GM13976 (cell line): ENCODE data around the gene KCNH2.

Experiments
- DNase-seq: peaks from one replicate; pipeline ENCODE4 v3.0.0; 2012; ENCODE audit warnings: low spot score
- in situ Hi-C: fragments of 300-500 bp; cut with MboI; formaldehyde crosslinking; loops from one replicate; pipeline ENCODE4 v1.12.0; 2022; ENCODE audit warnings: low sequenced_read_pairs, mixed read lengths, inconsistent platforms; ENCODE audit not compliant: unreplicated experiment
- TF ChIP-seq, protein P1 (sequence below): IDR thresholded peaks from 2 replicates; pipeline ENCODE4 v1.5.1; 2012; ENCODE audit warnings: borderline replicate concordance, mild to moderate bottlenecking; ENCODE audit not compliant: insufficient read depth; ENCODE audit errors: extremely low read depth, missing control alignments, control extremely low read depth

Gene KCNH2

DNA sequence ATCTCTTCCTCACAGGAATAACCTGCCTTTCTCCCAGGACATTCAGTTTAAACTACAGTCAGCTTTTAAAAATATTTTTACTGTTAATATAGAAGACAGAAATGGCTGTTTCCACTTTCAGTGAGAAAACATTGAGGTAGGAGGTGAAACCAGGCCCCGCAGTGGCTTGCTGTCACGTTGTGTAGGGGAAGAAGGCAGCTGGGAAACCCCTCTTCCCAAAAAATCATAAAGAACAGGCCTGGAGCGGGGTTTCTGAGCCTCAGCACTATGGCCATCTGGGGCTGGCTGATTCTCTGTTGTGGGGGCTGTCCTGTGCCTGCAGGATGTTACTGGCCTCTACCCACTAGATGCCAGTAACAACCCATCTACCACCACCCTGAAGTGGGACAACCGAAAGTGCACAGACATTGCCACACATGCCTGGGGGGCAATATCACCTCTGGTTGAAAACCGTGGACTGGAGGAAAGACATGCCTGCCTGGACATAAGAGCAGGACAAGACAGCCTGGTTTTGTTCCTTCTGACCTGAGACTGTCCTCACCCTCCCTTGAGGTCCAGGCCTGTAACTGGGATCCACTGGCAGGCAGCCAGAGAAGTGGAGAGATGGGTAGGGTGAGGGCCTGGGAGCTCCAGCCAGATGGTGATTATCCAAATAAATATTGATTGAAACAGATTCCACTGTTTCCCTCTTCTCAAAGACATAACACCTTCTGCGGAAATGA is 43.9 kb downstream of the KCNH2 start:
- in situ Hi-C loops = no loop called here
- no peak for DNase-seq
- TF ChIP-seq, protein P1, sequence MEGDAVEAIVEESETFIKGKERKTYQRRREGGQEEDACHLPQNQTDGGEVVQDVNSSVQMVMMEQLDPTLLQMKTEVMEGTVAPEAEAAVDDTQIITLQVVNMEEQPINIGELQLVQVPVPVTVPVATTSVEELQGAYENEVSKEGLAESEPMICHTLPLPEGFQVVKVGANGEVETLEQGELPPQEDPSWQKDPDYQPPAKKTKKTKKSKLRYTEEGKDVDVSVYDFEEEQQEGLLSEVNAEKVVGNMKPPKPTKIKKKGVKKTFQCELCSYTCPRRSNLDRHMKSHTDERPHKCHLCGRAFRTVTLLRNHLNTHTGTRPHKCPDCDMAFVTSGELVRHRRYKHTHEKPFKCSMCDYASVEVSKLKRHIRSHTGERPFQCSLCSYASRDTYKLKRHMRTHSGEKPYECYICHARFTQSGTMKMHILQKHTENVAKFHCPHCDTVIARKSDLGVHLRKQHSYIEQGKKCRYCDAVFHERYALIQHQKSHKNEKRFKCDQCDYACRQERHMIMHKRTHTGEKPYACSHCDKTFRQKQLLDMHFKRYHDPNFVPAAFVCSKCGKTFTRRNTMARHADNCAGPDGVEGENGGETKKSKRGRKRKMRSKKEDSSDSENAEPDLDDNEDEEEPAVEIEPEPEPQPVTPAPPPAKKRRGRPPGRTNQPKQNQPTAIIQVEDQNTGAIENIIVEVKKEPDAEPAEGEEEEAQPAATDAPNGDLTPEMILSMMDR = no peak

DNA sequence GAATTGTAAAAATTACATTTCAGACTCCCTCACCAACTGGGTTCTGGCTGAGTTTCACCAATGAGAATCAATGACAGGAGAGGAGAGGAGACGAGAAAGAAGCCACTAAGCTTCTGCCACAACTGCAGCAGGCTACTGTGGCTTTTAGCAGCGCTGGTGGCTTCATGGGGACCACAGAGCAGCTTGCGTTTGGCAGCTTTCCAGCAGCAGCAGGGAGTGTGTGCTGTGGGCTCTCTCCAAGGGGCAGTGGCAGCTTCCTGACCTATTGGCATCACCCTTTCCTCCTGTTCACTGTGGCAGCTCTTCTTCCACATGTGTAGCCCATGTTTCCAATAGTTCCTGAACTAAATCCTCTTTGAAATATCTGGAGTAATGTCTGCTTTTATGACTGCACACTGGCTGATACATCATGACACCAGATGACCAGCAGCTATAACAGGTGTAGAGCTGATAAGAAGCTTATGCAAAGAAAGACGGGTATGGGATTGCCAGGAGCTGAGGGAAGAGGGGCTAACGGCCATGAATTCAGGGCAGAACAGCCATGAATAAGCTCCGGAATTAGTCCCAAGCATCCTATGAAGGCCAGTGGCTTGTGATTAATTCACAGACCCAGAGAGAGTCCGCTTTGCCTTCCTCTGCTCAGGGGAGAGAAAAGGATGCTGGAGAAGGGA is 46.8 kb downstream of the KCNH2 start:
- TF ChIP-seq, protein P1 = no peak
- in situ Hi-C loops = no loop called here
- no peak for DNase-seq

DNA sequence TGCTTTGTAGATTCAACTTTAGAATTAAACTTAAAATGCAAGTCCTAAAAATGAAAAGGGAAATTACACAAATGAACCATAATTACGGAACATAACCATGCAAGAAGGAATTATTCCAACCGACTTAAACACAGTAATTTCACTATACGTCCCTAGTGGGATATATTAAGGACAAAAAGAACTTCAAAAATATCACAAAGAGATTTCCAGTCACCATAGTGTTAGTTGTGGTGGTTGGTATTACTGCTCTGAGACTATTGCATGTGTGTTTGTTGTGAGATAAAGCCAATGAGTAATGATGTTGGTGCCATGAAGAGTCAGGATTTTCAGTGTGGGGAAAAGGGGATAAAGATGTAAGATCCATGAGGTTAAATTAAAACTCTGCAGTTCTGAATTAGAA is 49.6 kb downstream of the KCNH2 start:
- in situ Hi-C loops = no loop called here
- TF ChIP-seq, protein P1 = no peak
- DNase-seq = no peak

DNA sequence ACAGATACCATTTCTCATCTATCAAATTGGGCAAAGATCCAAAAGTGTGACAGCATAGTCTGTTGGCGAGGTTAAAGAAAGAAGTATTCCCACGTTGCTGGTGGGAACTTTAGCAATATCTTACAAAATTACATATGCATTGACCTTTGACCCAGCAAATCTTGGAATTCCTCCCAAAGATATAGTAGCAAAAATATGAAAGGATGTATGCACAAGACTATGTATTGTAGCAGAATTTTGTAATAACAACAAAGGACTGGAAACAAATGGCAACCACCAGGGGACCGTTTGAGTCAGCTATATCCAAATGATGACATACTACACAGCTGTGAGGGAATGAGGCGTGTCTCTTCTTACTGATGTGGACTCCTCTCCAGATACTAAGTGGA is 50.2 kb downstream of the KCNH2 start:
- in situ Hi-C loops = no loop called here
- TF ChIP-seq, protein P1 = no peak
- DNase-seq = no peak

DNA sequence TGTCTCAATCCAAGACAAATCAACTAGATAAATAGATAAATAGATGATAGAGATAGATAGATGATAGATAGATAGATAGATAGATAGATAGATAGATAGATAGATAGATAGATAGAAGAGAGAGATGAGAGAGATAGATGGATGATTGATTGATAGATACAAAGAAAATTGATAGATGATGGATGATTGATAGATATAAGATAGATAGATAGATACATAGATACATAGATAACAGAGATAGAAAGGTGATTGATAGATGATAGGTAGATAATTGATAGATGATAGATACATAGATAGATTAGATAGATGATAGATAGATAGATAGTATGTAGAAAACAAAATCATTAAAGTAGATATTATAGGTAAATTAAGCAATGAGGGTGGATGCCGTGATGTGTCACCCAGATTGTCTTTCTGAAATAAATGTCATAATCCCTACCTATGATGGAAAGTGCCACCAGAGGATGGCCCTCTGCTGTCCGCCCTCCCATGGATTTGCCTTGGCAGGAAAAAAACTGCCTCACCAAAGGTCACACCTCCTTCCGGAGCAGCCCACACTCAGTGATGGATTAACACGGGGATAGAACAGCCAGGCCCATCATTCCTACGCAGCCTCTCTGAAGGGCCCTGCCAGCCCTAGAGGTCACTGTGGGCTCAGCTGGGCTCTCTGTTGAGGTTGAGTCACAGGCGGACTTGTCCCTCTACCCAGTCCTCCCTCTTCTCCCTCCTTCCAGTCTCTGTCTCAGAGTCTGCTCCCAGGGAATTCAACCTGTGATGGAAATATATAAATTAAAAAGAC is 50.8 kb downstream of the KCNH2 start:
- TF ChIP-seq, protein P1 = no peak
- no peak for DNase-seq
- in situ Hi-C loops = no loop called here

DNA sequence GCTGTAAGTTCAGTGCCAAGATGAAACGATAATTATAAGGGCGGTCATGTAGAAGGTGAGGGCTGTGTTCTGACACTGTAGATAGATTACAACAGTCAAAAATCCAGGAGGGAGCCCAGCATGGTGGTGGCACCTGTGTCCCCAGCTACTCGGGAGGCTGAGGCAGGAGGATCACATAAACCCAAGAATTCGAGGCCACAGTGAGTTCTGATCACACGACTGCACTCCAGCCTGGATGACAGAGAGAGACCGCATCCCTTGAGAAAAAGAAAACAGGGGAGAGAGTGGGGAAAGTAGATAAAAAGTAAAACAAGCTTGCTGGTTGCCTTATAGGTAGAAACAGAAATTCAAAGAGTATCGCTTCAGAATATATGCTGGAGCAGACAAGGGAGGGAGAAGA is 52.1 kb downstream of the KCNH2 start:
- in situ Hi-C loops = no loop called here
- no peak for DNase-seq
- TF ChIP-seq, protein P1 = no peak
